GM06990 (cell line): ENCODE results near the gene ZBED6.
A peak's percentile ranks its signal among the peaks of the same experiment; 100 is the strongest.

Experiments used
- DNase-seq: peaks from one replicate; pipeline ENCODE4 v3.0.0-alpha.2; 2011; ENCODE audit not compliant: insufficient read length; ENCODE audit errors: extremely low read depth
- H3K27me3 ChIP-seq: replicated peaks from 2 replicates; pipeline ENCODE4 v1.6.0; 2011; ENCODE audit warnings: low read length; ENCODE audit not compliant: control insufficient read depth, insufficient read depth
- H3K36me3 ChIP-seq: 2 replicates; pipeline ENCODE4 v1.5.1; 2011; ENCODE audit warnings: low read length; ENCODE audit not compliant: control insufficient read depth, insufficient read depth
- H3K4me3 ChIP-seq: replicated peaks from 2 replicates; pipeline ENCODE4 v1.5.1; 2011; ENCODE audit warnings: low read depth, mild to moderate bottlenecking, control low read depth, low read length
- CTCF ChIP-seq: IDR thresholded peaks from 2 replicates; pipeline ENCODE4 v1.5.1; 2011; ENCODE audit warnings: low read length, control low read depth, mild to moderate bottlenecking, inconsistent platforms; ENCODE audit not compliant: insufficient read depth, poor library complexity, severe bottlenecking

Gene ZBED6

GRCh38 chr1:203769505-203770343 lies 25.7 kb upstream of the ZBED6 start:
- peaks cover 18% of the 10 kb centered on the region for H3K36me3 ChIP-seq
- no peak for TF ChIP-seq CTCF
- no peak for DNase-seq
- no peaks in the 10 kb centered on the region for H3K27me3 ChIP-seq
- H3K4me3 ChIP-seq = no peak overlapping the region

- no peak for TF ChIP-seq CTCF
- DNase-seq = no peak
- no peak overlapping the region for H3K4me3 ChIP-seq
- H3K36me3 ChIP-seq = peaks cover 20% of the 10 kb centered on the region
- H3K27me3 ChIP-seq = no peaks in the 10 kb centered on the region
These were observed 23.5 kb upstream of the ZBED6 start for GRCh38 chr1:203771901-203772301.

GRCh38 chr1:203772836-203773235 lies 22.6 kb upstream of the ZBED6 start:
- no peak for TF ChIP-seq CTCF

GRCh38 chr1:203776636-203777035 lies 18.8 kb upstream of the ZBED6 start:
- Histone ChIP-seq H3K27me3 (no peaks in the 10 kb centered on the region), H3K4me3 (no peak overlapping the region), H3K36me3 (peaks cover 12% of the 10 kb centered on the region)
- peak; percentile 11 for TF ChIP-seq CTCF
- DNase-seq = no peak

More at GRCh38 chr1:203772836-203773235, 22.6 kb upstream of the ZBED6 start:
- DNase-seq = no peak
- peaks cover 20% of the 10 kb centered on the region for H3K36me3 ChIP-seq
- H3K27me3 ChIP-seq = no peaks in the 10 kb centered on the region
- H3K4me3 ChIP-seq = no peak overlapping the region

- no peak for DNase-seq
- TF ChIP-seq CTCF = no peak
- peaks cover 6% of the 10 kb centered on the region for H3K36me3 ChIP-seq
These were observed 17.8 kb upstream of the ZBED6 start for GRCh38 chr1:203777596-203777995.

More at GRCh38 chr1:203777596-203777995, 17.8 kb upstream of the ZBED6 start:
- no peaks in the 10 kb centered on the region for H3K27me3 ChIP-seq
- H3K4me3 ChIP-seq = no peak overlapping the region
